ENCODE results near the gene FNTB.

Gene FNTB

GRCh38 chr14:64947710-64948611, 38.7 kb upstream of the FNTB start:
- TF ChIP-seq FOXM1 (IDR thresholded peaks at IDR 0.05; ENCODE audit: borderline replicate concordance, low read depth), result no peak
- no peak for TF ChIP-seq TEAD4 (IDR thresholded peaks at IDR 0.05)
- TF ChIP-seq NFIC (IDR thresholded peaks at IDR 0.05), result no peak
- TF ChIP-seq, protein P1, sequence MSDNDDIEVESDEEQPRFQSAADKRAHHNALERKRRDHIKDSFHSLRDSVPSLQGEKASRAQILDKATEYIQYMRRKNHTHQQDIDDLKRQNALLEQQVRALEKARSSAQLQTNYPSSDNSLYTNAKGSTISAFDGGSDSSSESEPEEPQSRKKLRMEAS (IDR thresholded peaks at IDR 0.05), result no peak
- TF ChIP-seq, protein P2, sequence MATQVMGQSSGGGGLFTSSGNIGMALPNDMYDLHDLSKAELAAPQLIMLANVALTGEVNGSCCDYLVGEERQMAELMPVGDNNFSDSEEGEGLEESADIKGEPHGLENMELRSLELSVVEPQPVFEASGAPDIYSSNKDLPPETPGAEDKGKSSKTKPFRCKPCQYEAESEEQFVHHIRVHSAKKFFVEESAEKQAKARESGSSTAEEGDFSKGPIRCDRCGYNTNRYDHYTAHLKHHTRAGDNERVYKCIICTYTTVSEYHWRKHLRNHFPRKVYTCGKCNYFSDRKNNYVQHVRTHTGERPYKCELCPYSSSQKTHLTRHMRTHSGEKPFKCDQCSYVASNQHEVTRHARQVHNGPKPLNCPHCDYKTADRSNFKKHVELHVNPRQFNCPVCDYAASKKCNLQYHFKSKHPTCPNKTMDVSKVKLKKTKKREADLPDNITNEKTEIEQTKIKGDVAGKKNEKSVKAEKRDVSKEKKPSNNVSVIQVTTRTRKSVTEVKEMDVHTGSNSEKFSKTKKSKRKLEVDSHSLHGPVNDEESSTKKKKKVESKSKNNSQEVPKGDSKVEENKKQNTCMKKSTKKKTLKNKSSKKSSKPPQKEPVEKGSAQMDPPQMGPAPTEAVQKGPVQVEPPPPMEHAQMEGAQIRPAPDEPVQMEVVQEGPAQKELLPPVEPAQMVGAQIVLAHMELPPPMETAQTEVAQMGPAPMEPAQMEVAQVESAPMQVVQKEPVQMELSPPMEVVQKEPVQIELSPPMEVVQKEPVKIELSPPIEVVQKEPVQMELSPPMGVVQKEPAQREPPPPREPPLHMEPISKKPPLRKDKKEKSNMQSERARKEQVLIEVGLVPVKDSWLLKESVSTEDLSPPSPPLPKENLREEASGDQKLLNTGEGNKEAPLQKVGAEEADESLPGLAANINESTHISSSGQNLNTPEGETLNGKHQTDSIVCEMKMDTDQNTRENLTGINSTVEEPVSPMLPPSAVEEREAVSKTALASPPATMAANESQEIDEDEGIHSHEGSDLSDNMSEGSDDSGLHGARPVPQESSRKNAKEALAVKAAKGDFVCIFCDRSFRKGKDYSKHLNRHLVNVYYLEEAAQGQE (IDR thresholded peaks at IDR 0.05; ENCODE audit: low read depth), result no peak
- no peak for TF ChIP-seq YY1 (IDR thresholded peaks at IDR 0.05; ENCODE audit: low read depth)
- TF ChIP-seq RAD21 (IDR thresholded peaks at IDR 0.05; ENCODE audit: low read depth), result no peak
- no peak for TF ChIP-seq EP300 (IDR thresholded peaks at IDR 0.05; ENCODE audit: borderline replicate concordance)
- TF ChIP-seq TCF12 (IDR thresholded peaks at IDR 0.05; ENCODE audit: low read depth), result no peak
- TF ChIP-seq CREB1 (IDR thresholded peaks at IDR 0.05; ENCODE audit: low read depth), result no peak

GRCh38 chr14:64948612-64949210, 38.0 kb upstream of the FNTB start:
- TF ChIP-seq, protein P2 (IDR thresholded peaks at IDR 0.05; ENCODE audit: low read depth), result no peak
- TF ChIP-seq EGR1 (IDR thresholded peaks at IDR 0.05) (no peak), YY1 (IDR thresholded peaks at IDR 0.05; ENCODE audit: low read depth) (no peak), TEAD4 (IDR thresholded peaks at IDR 0.05) (no peak), FOXM1 (IDR thresholded peaks at IDR 0.05; ENCODE audit: borderline replicate concordance, low read depth) (no peak), TCF12 (IDR thresholded peaks at IDR 0.05; ENCODE audit: low read depth) (no peak)
- TF ChIP-seq, protein P1 (IDR thresholded peaks at IDR 0.05), result no peak

DNA sequence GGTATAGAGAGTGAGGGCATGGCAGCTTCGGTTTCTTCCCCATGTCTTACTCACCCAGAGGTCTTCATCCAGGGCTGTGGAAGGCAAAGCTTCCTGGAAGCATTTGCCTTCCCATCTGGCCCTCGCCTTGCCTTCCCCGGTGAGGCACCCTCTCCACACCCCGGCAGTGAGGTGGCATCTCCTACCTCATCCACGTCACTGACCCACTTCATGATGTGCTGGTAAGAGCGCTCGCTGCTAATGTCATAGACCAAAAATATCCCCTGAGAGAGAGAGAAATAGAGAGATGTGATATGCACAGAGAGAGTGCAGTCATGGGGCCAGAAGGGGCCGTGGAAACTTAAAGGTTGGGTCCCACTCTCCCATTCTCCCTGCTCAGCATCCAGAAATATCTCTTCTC, 35.8 kb upstream of the FNTB start:
- TF ChIP-seq RAD21 (IDR thresholded peaks at IDR 0.05; ENCODE audit: low read depth), result no peak
- TF ChIP-seq, protein P1 (IDR thresholded peaks at IDR 0.05), result no peak
- TF ChIP-seq, protein P2 (IDR thresholded peaks at IDR 0.05; ENCODE audit: low read depth), result no peak
- TF ChIP-seq NFIC (IDR thresholded peaks at IDR 0.05), result no peak
- no peak for TF ChIP-seq YY1 (IDR thresholded peaks at IDR 0.05; ENCODE audit: low read depth)
- no peak for TF ChIP-seq TCF12 (IDR thresholded peaks at IDR 0.05; ENCODE audit: low read depth)
- no peak for TF ChIP-seq TAF1 (IDR thresholded peaks at IDR 0.05; ENCODE audit: low read depth)
- no peak for TF ChIP-seq CREB1 (IDR thresholded peaks at IDR 0.05; ENCODE audit: low read depth)
- TF ChIP-seq EGR1 (IDR thresholded peaks at IDR 0.05), result no peak
- TF ChIP-seq ZBTB7A (IDR thresholded peaks at IDR 0.05; ENCODE audit: low read depth), result no peak
- TF ChIP-seq TEAD4 (IDR thresholded peaks at IDR 0.05), result no peak
- TF ChIP-seq EP300 (IDR thresholded peaks at IDR 0.05; ENCODE audit: borderline replicate concordance), result no peak
- no peak for TF ChIP-seq CEBPB (IDR thresholded peaks at IDR 0.05)

DNA sequence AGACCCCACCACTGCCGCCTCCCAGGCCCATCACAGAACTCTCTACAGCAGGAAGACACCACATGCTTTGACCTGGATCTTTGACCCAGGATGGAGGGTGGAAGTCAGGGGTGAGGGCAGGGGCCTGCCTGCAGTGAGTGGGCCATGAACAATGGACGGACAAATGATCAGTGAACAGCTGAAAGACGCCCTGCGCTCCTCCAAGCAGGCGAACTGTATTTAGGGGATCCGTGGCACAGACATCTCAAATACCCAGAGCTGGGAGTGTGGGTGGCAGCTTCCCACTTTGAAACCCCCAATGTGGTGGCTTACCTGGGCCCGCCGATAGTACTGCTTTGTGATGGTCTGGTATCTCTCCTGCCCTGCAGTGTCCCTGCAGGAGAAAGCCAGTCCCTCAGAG, 35.4 kb upstream of the FNTB start:
- TF ChIP-seq YY1 (IDR thresholded peaks at IDR 0.05; ENCODE audit: low read depth) (no peak), TEAD4 (IDR thresholded peaks at IDR 0.05) (no peak), EGR1 (IDR thresholded peaks at IDR 0.05) (no peak), CEBPB (IDR thresholded peaks at IDR 0.05) (no peak)
- TF ChIP-seq, protein P2 (IDR thresholded peaks at IDR 0.05; ENCODE audit: low read depth), result no peak
- TF ChIP-seq, protein P1 (IDR thresholded peaks at IDR 0.05), result no peak
